ENCODE data around the gene APOC3. TPM values are rescaled to one million over a fixed set of nuclear protein-coding genes. Genes with fewer than 3 reads are reported as not detected.

The APOC3 gene
- total RNA-seq, 4 donors from 2014 or later = 1.1 TPM; not detected in 3

DNA sequence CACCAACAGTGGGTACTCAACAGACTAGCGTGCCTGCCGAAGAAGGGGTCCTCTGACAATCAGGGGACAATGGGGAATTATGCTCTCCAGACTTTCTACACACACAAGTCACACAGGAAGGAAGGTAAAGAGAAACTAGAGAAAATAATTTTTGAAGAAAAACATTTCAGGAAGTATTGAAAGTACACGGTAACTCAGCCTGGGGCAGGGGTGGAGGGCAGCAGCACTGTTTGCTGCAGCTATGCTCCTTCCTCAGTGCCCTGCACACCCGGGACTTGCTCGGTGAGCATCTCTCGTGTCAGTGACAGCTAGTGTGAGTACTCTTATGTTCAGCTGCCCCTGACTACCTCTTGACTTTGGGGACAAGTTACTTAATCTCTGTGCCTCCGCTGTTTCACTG, 25.7 kb downstream of the APOC3 start:
- Histone ChIP-seq H3K27me3 (no peaks in the 10 kb centered on the region), H3K36me3 (peaks cover 0 to 88% of the 10 kb centered on the region in 2 donors), H3K4me1 (peaks cover 0 to 21% (median 0%) of the 10 kb centered on the region in 3 donors), H3K27ac (no peak overlapping the region), H3K4me3 (no peak overlapping the region), H3K9me3 (no peaks in the 10 kb centered on the region)
- no peak for ATAC-seq
- TF ChIP-seq POLR2A (IDR thresholded peaks at IDR 0.05) = no peak
- no peak for TF ChIP-seq EP300 (IDR thresholded peaks at IDR 0.05)
- TF ChIP-seq, protein P1, sequence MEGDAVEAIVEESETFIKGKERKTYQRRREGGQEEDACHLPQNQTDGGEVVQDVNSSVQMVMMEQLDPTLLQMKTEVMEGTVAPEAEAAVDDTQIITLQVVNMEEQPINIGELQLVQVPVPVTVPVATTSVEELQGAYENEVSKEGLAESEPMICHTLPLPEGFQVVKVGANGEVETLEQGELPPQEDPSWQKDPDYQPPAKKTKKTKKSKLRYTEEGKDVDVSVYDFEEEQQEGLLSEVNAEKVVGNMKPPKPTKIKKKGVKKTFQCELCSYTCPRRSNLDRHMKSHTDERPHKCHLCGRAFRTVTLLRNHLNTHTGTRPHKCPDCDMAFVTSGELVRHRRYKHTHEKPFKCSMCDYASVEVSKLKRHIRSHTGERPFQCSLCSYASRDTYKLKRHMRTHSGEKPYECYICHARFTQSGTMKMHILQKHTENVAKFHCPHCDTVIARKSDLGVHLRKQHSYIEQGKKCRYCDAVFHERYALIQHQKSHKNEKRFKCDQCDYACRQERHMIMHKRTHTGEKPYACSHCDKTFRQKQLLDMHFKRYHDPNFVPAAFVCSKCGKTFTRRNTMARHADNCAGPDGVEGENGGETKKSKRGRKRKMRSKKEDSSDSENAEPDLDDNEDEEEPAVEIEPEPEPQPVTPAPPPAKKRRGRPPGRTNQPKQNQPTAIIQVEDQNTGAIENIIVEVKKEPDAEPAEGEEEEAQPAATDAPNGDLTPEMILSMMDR (IDR thresholded peaks at IDR 0.05) = no peak
- TF ChIP-seq POLR2AphosphoS5 (IDR thresholded peaks at IDR 0.05) = no peak
- 95 to 96% methylated on average over 5 to 6 of the region's 7 CpGs for WGBS, 2 donors (ENCODE audit: low coverage in 1 of 2)

DNA sequence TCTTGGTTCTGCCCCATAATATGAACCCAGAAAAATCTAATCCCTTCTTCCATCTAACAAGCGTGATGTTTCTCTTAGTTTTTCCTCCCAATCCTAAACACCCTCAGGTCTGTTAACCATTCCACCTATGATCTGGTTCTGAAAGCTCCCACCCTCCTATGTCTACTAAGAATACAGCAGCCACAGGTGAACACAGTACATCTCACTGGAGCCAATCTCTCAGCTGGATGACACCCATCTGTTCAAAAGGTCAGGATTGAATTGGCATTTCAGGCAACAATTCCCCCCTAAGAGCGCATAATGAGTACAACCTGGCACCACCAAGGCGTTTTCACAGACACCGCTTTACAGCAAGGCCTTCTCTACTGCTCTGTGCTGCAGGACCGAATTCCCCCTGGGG, 26.7 kb downstream of the APOC3 start:
- Histone ChIP-seq H3K9me3 (no peaks in the 10 kb centered on the region), H3K27me3 (no peaks in the 10 kb centered on the region), H3K27ac (no peak overlapping the region), H3K4me1 (peaks cover 0 to 21% (median 0%) of the 10 kb centered on the region in 3 donors), H3K4me3 (no peak overlapping the region), H3K36me3 (peaks cover 0 to 91% of the 10 kb centered on the region in 2 donors)
- 71 to 95% methylated on average over 2 to 3 of the region's 5 CpGs for WGBS, 2 donors (ENCODE audit: low coverage in 1 of 2)
- TF ChIP-seq EP300 (IDR thresholded peaks at IDR 0.05) (no peak), POLR2A (IDR thresholded peaks at IDR 0.05) (no peak), POLR2AphosphoS5 (IDR thresholded peaks at IDR 0.05) (no peak)
- TF ChIP-seq, protein P1 (IDR thresholded peaks at IDR 0.05) = no peak
- no peak for ATAC-seq

DNA sequence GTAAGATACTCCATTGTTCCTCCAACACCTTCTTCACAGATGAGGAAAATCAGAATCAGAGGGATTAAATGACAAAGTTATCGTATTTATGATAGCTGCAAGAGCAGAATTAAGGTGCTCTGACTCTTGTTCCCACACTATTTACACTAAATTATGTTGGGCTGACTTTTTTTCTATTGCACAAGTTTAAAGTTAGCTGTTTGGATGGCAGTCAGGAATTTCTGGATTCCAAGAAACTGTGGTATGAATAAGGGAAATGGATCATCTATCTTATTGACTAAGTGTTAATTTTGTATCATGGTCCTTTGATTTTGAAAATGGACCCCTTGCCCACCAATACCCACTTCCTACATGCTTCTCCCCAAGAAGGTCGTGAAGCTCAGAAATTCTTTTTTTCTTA, 27.6 kb downstream of the APOC3 start:
- H3K4me3 ChIP-seq = no peak overlapping the region
- H3K4me1 ChIP-seq = peaks cover 0 to 15% (median 0%) of the 10 kb centered on the region in 3 donors
- 70 to 74% methylated on average over 1 to 2 of the region's 2 CpGs for WGBS, 2 donors (ENCODE audit: low coverage in 1 of 2)
- ATAC-seq = no peak
- no peaks in the 10 kb centered on the region for H3K27me3 ChIP-seq
- peaks cover 0 to 91% of the 10 kb centered on the region in 2 donors for H3K36me3 ChIP-seq
- H3K27ac ChIP-seq = no peak overlapping the region
- H3K9me3 ChIP-seq = no peaks in the 10 kb centered on the region
- TF ChIP-seq POLR2A (IDR thresholded peaks at IDR 0.05) (no peak), EP300 (IDR thresholded peaks at IDR 0.05) (no peak), POLR2AphosphoS5 (IDR thresholded peaks at IDR 0.05) (no peak)
- TF ChIP-seq, protein P1 (IDR thresholded peaks at IDR 0.05) = no peak

DNA sequence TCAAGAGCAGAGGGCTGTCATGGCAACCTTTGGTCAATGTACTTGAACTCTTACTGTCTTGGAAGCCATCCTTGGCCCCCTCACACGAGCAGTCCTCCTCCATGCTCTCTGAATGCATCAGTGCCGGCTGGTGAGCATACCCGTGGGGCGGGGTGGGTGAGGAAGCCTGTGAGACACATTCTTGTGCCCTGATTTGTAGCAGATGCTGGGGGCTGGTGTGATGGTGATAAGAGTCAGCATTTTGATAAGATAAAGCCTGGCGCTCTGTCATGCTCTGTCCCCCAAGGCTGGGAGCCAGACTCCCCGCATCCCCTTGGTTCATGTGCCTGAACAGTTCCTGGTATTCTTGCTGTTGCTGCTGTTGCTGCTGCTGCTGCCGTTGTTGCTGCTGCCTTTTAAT, 28.2 kb downstream of the APOC3 start:
- Histone ChIP-seq H3K36me3 (peaks cover 0 to 96% of the 10 kb centered on the region in 2 donors), H3K4me3 (no peak overlapping the region), H3K9me3 (no peaks in the 10 kb centered on the region), H3K4me1 (peaks cover 0 to 9% (median 0%) of the 10 kb centered on the region in 3 donors), H3K27me3 (no peaks in the 10 kb centered on the region), H3K27ac (no peak overlapping the region)
- no peak for ATAC-seq
- WGBS, 2 donors (ENCODE audit: low coverage in 1 of 2) = 71% methylated on average over 3 of the region's 7 CpGs; no CpG with 5 or more reads in 1 of the 2 donors
- no peak for TF ChIP-seq POLR2AphosphoS5 (IDR thresholded peaks at IDR 0.05)
- no peak for TF ChIP-seq EP300 (IDR thresholded peaks at IDR 0.05)
- no peak for TF ChIP-seq POLR2A (IDR thresholded peaks at IDR 0.05)
- TF ChIP-seq, protein P1 (IDR thresholded peaks at IDR 0.05) = no peak

DNA sequence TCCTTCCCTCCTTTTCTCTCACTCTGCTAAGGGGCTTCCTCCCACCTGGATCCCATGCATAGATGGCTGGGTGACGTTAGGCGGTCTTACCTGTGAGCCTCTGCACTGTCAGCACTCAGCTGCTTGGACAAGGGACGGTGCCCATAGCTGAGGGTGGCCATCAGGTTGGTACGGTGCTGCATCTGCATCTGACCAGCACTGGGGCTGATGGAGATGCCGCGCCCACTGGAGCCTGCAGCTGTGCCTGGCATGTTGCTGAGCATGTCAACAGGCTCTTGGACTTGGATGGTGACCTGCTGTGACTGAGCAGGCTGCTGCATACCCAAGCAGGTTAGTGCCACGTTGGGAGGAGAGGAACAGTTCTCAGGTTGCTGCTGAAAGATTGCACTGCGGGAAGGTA, 29.5 kb downstream of the APOC3 start:
- no peak overlapping the region for H3K27ac ChIP-seq
- H3K9me3 ChIP-seq = no peaks in the 10 kb centered on the region
- peaks cover 0 to 99% of the 10 kb centered on the region in 2 donors for H3K36me3 ChIP-seq
- no peak for ATAC-seq
- no peak overlapping the region for H3K4me3 ChIP-seq
- H3K27me3 ChIP-seq = no peaks in the 10 kb centered on the region
- TF ChIP-seq EP300 (IDR thresholded peaks at IDR 0.05) (no peak), POLR2AphosphoS5 (IDR thresholded peaks at IDR 0.05) (no peak), POLR2A (IDR thresholded peaks at IDR 0.05) (no peak)
- TF ChIP-seq, protein P1 (IDR thresholded peaks at IDR 0.05) = no peak
- 84 to 100% methylated on average over 2 of the region's 8 CpGs for WGBS, 2 donors (ENCODE audit: low coverage in 1 of 2)
- H3K4me1 ChIP-seq = no peaks in the 10 kb centered on the region

All from gastroesophageal sphincter (tissue), 4 donors.